NK-92 (cell line): Measurements from ENCODE around the gene KIF5C.

ENCODE experiments used
- DNase-seq: peaks from one replicate; lab custom pipeline; 2025; ENCODE audit not compliant: unreplicated experiment; lab: John Stamatoyannopoulos, UW

The KIF5C gene

DNA sequence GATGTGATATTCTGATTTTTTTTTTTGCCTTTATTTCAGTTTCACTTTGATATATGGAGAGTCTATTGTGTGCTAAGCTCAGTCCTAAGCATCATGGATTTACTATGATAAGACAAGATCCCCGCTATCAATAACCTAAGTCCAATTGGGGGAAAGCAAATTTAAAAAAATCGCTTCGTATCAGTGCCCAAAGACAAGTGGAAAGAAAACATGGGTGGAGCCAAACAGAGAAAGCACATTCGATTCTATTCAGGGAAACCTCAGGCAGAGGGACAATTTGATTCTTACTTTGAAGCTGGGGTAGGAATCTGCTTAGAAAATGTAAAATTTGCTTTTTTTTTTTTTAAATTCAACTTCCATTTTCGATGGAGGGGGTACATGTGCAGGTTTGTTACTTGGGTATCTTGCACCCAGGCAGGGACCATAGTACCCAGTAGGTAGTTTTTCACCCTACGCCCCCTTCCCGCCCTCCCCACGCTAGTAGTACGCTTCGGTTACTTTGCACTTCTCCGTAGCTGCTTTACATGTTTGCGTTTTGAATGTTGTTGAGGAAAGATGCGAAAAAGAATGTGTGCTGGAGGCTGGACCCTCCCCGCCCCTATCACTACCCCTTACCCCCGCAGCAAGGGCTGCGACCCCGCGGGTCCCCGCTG is 12.4 kb downstream of the KIF5C start:
- DNase-seq = no peak

DNA sequence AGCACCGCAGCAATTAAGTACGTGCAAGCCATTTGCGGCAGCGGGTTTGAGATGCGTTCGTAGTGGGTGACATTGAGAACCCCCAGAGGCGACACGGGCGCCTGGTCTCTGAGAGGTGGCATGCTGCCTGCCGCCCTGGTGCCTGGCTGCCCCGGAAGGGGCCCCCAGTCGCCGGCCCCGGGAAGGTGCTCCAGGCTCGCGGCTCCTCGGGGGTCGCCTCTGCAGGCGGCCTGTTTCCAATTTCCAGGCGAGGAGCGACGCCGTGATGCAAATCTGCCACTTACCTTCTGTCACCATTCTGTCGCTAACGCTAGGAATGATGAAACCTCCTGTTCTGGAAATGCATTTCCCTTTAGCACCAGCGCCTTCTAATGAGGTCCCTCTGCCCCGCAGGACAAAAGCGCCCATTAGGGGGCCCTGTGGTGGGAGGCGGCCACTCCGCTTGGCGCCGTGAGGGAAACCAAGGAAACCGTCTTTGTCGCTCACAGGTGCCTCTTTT is 13.0 kb downstream of the KIF5C start:
- DNase-seq = no peak

DNA sequence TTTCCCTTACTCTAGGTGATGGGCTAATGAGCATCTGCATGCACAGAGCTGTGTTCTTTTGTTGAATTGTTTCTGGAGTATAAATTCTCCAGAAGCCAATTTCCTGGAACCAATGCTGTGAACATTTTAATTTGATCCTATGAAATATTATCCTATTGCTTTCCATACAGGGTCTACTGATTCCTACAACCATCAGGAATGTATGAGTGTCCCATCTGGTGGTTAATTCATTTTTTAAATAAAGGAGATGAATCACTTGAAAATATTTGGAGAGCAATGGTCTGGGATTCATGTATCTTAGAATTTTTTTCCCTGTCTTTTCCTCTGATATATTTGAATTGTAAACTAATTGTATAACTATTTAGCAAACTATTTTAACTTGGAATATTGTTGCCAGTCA is 14.0 kb downstream of the KIF5C start:
- no peak for DNase-seq

- no peak for DNase-seq
Measured at GRCh38 chr2:148893906-148894305, 18.9 kb downstream of the KIF5C start.

DNA sequence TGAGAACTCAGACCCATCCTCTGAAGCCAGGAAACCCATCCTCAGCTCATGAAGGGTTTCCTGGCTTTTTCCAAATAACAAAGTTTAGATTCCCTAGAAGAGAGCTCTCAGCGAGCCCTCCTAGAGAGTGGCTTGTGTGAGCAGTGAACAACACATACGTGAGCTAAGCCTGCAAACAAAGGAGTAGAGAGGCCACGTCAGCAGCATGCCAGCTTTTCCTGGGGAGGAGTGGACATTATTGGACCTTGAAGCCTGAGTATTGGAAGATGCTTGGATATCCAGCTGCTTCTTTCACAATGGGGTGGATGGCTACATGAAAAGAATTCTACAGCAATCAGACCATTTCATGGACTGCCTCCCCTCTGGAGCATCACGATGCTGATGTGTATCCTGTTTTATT is 21.1 kb downstream of the KIF5C start:
- DNase-seq = no peak

DNA sequence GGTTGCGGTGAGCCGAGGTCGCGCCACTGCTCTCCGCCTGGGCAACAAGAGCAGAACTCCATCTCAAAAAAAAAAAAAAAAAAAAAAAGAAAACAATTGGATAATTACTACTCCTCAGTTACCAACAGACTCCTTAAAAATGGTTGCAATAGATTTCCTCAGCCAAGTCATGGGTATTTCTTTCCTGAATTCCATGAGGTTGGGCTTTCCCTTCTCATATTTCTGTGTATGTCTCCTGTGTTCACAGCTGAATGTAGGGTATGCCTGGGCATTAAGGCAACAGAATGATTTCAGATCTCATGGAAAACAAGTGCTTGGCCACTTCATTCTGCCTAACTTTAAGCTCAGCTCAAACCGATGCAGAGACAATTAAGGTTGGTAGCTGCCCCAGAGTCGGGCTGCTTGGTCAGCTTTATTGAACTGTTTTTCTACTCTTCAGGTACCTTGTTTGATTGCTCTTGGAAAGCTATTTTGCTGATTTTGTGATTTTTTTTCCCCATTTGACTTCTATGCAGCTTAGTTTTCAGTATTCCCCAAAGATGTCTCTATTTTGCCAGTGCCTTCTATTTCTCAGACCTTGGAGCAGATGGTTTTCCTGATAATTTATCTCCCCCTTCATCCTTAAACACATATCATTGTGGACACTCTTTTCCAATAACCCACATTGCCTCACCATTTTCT is 24.8 kb downstream of the KIF5C start:
- no peak for DNase-seq

DNA sequence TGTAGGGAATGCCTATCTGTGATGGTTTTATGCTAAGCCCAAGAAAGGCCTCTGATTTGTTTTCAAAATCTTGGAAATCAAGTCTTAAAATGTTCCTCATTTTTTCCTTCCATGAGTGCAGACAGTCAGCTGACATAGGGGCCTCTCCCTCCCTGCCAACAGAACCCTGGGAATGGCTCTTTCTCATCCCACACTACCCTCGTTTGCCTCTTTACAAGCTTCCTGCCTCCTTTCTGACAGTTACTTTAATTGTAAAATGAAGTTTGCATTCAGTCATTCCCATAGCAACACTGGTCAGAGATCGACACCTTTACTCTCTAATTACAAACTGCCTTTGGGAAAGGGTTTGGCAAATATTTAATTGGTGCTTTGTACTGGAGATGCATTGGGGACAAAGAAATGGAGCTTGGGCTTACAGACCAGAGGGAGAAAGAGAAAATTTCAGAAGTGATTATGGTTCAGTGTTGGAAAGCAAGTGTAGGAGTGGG is 25.4 kb downstream of the KIF5C start:
- DNase-seq = no peak

DNA sequence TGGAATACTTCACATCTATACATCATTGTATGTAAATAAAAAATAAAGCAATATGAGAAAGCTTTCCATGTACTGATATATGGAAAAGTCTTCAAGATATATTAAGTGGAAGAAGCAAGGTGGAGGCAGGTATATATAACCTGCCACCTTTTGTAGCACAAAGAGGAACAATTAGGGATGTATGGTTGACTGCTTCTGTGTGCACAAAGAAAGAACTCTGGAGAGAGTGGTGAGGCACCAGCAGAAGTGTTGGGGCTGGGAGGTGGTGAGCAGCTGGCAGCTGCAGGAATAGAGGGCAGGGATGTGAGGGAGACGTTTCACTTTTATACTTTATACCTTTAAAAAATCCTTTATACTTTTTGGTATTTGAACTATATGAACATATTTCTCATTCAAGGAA is 26.1 kb downstream of the KIF5C start:
- DNase-seq = no peak

- no peak for DNase-seq
Measured at GRCh38 chr2:148902798-148903197, 27.8 kb downstream of the KIF5C start.

GRCh38 chr2:148903294-148903693 is 28.3 kb downstream of the KIF5C start:
- DNase-seq = no peak

DNA sequence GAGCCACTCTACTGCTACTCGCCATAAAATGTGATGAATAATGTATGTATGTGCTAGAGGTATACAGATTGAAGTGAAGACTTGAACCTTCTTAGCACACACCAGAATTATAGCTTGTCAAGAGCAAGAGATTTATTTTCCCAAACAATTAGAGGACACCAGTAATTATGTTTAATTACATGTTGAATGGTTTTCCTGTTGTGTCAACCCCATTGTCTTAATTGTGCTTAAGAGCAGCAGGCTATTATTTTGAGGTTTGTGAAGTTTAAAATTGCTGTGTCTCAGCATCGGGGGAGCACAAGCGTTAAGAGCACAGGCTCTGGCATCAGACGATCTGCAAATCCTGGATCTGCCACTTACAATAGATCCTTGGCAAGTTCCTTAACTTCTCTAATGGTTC is 29.0 kb downstream of the KIF5C start:
- DNase-seq = no peak

DNA sequence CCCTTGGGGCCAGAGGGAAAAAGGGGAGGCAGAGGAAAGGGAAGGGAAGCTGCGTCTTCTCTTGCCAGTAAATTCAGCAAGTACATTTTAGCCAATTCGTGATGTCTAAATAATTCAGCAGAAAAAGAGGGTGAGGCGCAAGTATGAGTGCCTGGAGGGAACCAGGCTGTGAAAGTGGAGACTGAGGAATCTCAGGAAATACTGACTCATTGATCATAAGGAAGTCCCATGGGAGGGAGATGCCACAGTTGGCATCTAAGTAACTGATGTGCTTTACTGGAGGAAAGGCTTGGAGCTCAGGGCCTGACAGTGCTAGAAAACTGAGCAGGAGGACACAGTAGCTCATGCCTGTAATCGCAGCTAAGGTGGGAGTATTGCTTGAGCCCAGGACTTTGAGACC is 31.1 kb downstream of the KIF5C start:
- no peak for DNase-seq

GRCh38 chr2:148907085-148907785 is 32.2 kb downstream of the KIF5C start:
- no peak for DNase-seq

GRCh38 chr2:148909114-148909513 is 34.1 kb downstream of the KIF5C start:
- no peak for DNase-seq

- DNase-seq = no peak
Measured at GRCh38 chr2:148913061-148913460, 38.0 kb downstream of the KIF5C start.

DNA sequence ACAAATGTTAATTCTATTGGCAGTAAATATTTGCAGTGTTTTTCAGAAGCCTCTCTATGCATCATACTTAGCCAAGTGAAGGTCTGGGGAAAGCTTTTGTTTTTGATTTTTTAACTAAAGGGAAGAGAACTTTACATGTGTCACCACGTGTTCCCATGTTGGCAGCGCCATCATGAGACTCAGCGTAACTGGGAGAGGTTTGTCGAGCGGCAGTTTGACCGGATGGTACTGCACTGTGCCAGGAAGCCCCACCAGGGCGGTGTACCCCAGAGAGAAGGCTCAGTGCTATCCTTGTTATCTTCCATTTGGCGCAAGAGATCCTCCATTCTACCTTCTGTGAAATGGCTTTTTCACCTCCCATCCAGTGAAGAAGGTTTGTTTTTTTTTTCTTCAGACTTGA is 38.5 kb downstream of the KIF5C start:
- no peak for DNase-seq

DNA sequence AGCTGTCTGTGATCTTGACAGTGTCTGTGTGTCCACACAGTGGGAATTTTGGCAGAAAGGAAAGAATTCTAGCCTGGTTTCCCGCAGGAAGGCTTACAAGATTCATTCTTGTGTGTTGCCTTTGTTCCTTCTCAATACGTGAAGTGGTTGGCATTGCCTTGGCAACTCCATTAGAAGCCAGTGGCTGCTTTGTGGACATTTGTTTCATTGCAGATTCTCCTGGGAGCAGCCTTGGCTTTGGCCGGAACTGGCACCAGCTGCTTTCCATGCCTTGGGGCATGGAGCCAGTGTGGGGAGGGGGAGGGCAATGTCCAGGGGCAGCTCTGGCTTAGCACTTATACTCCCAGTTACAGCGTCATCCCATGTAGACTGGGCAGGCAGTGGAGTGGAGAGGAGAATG is 39.4 kb downstream of the KIF5C start:
- DNase-seq = no peak

- no peak for DNase-seq
Measured at GRCh38 chr2:148917431-148917830, 42.4 kb downstream of the KIF5C start.

- no peak for DNase-seq
Measured at GRCh38 chr2:148918554-148918953, 43.5 kb downstream of the KIF5C start.

GRCh38 chr2:148920559-148920958 is 45.5 kb downstream of the KIF5C start:
- no peak for DNase-seq

DNA sequence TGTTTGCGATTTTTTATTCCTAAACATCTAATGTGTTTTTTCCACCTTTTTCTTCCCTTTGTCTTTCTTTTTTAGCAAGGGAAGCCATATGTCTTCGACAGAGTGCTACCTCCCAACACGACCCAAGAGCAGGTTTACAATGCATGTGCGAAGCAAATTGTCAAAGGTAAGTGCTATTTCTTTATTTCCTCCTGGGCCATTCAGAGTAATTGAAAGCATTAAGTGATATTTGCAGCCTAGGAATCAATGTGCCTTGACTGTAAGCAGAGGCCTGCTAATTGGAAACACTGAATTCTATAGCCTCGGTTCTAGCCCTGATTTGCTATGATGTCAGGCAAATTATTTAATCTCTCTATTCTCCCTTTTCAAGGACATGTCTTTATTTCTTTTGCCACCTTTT is 47.0 kb downstream of the KIF5C start:
- DNase-seq = no peak
